Activated naive CD8-positive, alpha-beta T cell treated with anti-CD3 and anti-CD28 coated beads, Interleukin-2, amount 10 ng/mL, durations not matched to agents 7 days and 5 days (primary cell): ENCODE results near the gene GFER. TPM values are rescaled to one million over a fixed set of nuclear protein-coding genes. Genes with fewer than 3 reads are reported as not detected.
"Not testable (repeated sequence)": the region's sequence is repeated elsewhere in the genome, so short reads cannot be mapped to it uniquely, and the experiment has no call there.

ENCODE experiments used
- ATAC-seq: fragments of 150-1000 bp; cut with Tn5 transposase; one replicate; pipeline ENCODE4 v1.10.0; 2021; ENCODE audit warnings: low read depth, moderate library complexity
- POLR2A ChIA-PET: fragments of 350-600 bp; sonication (Branson Sonifier 250); formaldehyde crosslinking; loops from one replicate; lab custom pipeline; 2021; ENCODE audit warnings: antibody characterized with exemption; lab: Charles Lee
- DNase-seq: peaks from one replicate; pipeline ENCODE4 v3.0.0; 2021
- H3K27ac Mint-ChIP-seq: one replicate; pipeline ENCODE4 v1.8.0; 2022; ENCODE audit warnings: mild to moderate bottlenecking, mixed read lengths
- H3K27me3 Mint-ChIP-seq: one replicate; pipeline ENCODE4 v1.8.0; 2022; ENCODE audit warnings: mild to moderate bottlenecking, moderate library complexity, mixed read lengths
- H3K36me3 Mint-ChIP-seq: one replicate; pipeline ENCODE4 v1.8.0; 2021; ENCODE audit warnings: mild to moderate bottlenecking, mixed read lengths
- H3K4me1 Mint-ChIP-seq: one replicate; pipeline ENCODE4 v1.8.0; 2021; ENCODE audit warnings: mixed read lengths
- H3K4me3 Mint-ChIP-seq: one replicate; pipeline ENCODE4 v1.8.0; 2022; ENCODE audit warnings: mild to moderate bottlenecking, moderate library complexity, mixed read lengths
- H3K9me3 Mint-ChIP-seq: one replicate; pipeline ENCODE4 v1.8.0; 2021; ENCODE audit warnings: mixed read lengths
- total RNA-seq, 2 experiments: library from RNA; stranded (reverse); gene quantifications; one replicate each; pipeline ENCODE4 v1.2.3, GENCODE V29; 2021

The GFER gene
- total RNA-seq, 2 experiments from 2014 or later = 28.8 to 31.9 TPM

- ATAC-seq (no peak), DNase-seq (no peak)
- Mint-ChIP-seq H3K4me3 (no peak overlapping the region), H3K9me3 (no peaks in the 10 kb centered on the region), H3K27me3 (no peaks in the 10 kb centered on the region), H3K4me1 (peaks cover 10% of the 10 kb centered on the region), H3K27ac (no peak overlapping the region), H3K36me3 (no peaks in the 10 kb centered on the region)
- POLR2A ChIA-PET = interaction anchor here (1.8 kb wide), 1 partner anchor 19 kb away, joined by 10 read pairs; the partner anchor contains the start of gene RPS2
Measured at GRCh38 chr16:1945559-1946391, 38.2 kb upstream of the GFER start.

GRCh38 chr16:1946495-1947368 lies 37.3 kb upstream of the GFER start:
- DNase-seq (no peak), ATAC-seq (no peak)
- POLR2A ChIA-PET = interaction anchor here (1.8 kb wide), 1 partner anchor 18 kb away, joined by 10 read pairs; the partner anchor contains the start of gene RPS2
- H3K9me3 Mint-ChIP-seq = no peaks in the 10 kb centered on the region
- H3K27ac Mint-ChIP-seq = no peak overlapping the region
- no peaks in the 10 kb centered on the region for H3K27me3 Mint-ChIP-seq
- peaks cover 10% of the 10 kb centered on the region for H3K4me1 Mint-ChIP-seq
- no peaks in the 10 kb centered on the region for H3K36me3 Mint-ChIP-seq
- no peak overlapping the region for H3K4me3 Mint-ChIP-seq

- no peak for DNase-seq
- H3K4me3 Mint-ChIP-seq = no peak overlapping the region
- no peak overlapping the region for H3K27ac Mint-ChIP-seq
- no peaks in the 10 kb centered on the region for H3K36me3 Mint-ChIP-seq
- H3K4me1 Mint-ChIP-seq = peaks cover 7% of the 10 kb centered on the region
- POLR2A ChIA-PET = no interaction called here
- no peak for ATAC-seq
- no peaks in the 10 kb centered on the region for H3K9me3 Mint-ChIP-seq
- H3K27me3 Mint-ChIP-seq = no peaks in the 10 kb centered on the region
Measured at GRCh38 chr16:1947369-1947670, 36.7 kb upstream of the GFER start.

DNA sequence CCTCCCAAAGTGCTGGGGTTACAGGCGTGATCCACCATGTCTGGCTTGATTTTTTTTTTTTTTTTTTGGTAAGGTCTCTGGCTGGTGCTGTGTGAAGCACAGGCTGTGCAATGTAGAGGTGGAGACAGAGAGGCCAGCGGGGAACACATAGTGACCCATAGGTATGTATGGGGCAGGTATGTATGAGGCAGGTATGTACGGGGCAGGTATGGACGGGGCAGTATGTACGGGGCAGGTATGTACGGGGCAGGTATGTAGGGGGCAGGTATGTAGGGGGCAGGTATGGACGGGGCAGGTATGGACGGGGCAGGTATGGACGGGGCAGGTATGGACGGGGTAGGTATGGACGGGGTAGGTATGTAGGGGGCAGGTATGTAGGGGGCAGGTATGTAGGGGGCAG lies 34.5 kb upstream of the GFER start:
- POLR2A ChIA-PET = interaction anchor here (3.7 kb wide), 1 partner anchor 16 kb away, joined by 16 read pairs; the partner anchor contains the start of gene RPS2
- no peaks in the 10 kb centered on the region for H3K4me1 Mint-ChIP-seq
- no peak overlapping the region for H3K4me3 Mint-ChIP-seq
- H3K9me3 Mint-ChIP-seq = no peaks in the 10 kb centered on the region
- DNase-seq (no peak), ATAC-seq (no peak)
- no peak overlapping the region for H3K27ac Mint-ChIP-seq
- peaks cover 2% of the 10 kb centered on the region for H3K27me3 Mint-ChIP-seq
- no peaks in the 10 kb centered on the region for H3K36me3 Mint-ChIP-seq

DNA sequence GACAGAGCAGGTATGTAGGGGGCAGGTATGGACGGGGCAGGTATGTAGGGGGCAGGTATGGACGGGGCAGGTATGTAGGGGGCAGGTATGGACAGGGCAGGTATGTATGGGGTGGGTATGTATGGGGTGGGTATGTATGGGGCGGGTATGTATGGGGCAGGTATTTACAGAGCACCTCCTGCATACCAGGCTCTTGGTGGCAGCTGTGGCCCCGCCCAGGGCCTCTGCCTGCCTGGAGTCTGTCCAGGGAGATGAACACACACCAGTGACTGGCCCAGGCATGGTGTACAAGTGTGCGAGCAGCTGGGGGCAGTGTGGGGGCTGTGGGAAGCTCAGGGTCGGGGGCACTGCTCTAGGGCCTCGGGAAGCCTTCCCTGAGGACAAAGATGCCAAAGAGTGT lies 33.9 kb upstream of the GFER start:
- POLR2A ChIA-PET = interaction anchor here (0.7 to 3.7 kb wide), 2 partner anchors 15 to 21 kb away, joined by 3 to 16 read pairs; partner anchors contain the start of gene RPS2
- Mint-ChIP-seq H3K27me3 (peaks cover 2% of the 10 kb centered on the region), H3K9me3 (no peaks in the 10 kb centered on the region), H3K4me3 (no peak overlapping the region), H3K27ac (no peak overlapping the region), H3K36me3 (no peaks in the 10 kb centered on the region), H3K4me1 (no peaks in the 10 kb centered on the region)
- DNase-seq (no peak), ATAC-seq (no peak)

DNA sequence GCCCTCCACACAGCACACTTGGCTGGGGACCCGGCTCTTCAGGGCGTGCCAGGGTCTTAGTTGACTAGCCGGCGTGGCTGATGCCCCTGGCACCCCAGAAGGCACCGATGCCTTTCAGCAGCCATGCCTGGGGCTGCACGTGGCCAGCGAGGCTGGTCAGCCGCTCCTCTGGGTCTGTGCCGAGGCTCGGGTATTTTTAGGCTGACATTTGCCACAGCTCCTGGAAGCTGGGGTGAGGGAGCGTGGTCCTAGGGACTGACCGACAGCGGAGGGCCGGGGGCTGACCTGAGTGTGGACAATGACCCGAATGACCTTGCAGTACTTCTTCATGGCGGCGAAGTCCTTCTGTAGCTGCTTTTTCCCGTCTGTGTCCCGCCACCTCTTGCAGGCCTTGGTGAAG lies 33.4 kb upstream of the GFER start:
- no peak for ATAC-seq
- Mint-ChIP-seq H3K4me1 (no peaks in the 10 kb centered on the region), H3K9me3 (no peaks in the 10 kb centered on the region)

DNA sequence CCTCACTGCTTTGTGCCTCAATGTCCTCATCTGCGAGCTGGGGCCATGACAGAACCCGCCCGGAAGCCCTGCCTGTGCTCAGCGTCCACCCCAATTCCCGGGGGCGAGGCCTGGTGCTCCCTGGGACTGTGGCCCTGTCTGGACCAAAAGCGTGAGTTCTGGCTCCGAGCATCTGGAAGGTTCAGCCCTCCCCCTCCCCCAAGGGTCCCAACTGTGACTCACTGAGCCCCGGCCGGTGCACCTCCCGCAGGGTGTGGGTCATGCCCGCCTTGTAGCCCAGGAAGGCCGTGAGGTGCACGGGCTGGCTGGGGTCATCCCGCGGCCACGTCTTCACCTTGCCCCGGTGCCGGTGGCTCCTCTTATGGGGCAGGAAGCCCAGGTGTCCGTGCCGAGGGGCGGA lies 30.3 kb upstream of the GFER start:
- Mint-ChIP-seq H3K27ac (no peak overlapping the region), H3K4me1 (no peaks in the 10 kb centered on the region), H3K4me3 (no peak overlapping the region), H3K27me3 (peaks cover 2% of the 10 kb centered on the region), H3K36me3 (no peaks in the 10 kb centered on the region), H3K9me3 (no peaks in the 10 kb centered on the region)
- ATAC-seq = no peak
- no peak for DNase-seq
- POLR2A ChIA-PET = interaction anchor here (0.7 to 1.9 kb wide), 2 partner anchors 11 to 18 kb away, joined by 3 to 6 read pairs; partner anchors contain the start of genes RPS2 and TBL3

More for the DNA sequence above, 33.4 kb upstream of the GFER start:
- DNase-seq = no peak
- no peaks in the 10 kb centered on the region for H3K36me3 Mint-ChIP-seq
- POLR2A ChIA-PET = interaction anchor here (0.7 to 3.7 kb wide), 2 partner anchors 14 to 21 kb away, joined by 3 to 16 read pairs; partner anchors contain the start of gene RPS2
- no peak overlapping the region for H3K27ac Mint-ChIP-seq
- no peak overlapping the region for H3K4me3 Mint-ChIP-seq
- peaks cover 2% of the 10 kb centered on the region for H3K27me3 Mint-ChIP-seq

GRCh38 chr16:1957434-1958142 lies 26.4 kb upstream of the GFER start:
- H3K27ac Mint-ChIP-seq, ATAC-seq, H3K4me3 Mint-ChIP-seq, H3K36me3 Mint-ChIP-seq, DNase-seq, H3K27me3 Mint-ChIP-seq, H3K9me3 Mint-ChIP-seq: not testable (repeated sequence)
- POLR2A ChIA-PET = interaction anchor here (0.6 to 4.0 kb wide), 2 partner anchors 13 to 359 kb away, joined by 5 to 37 read pairs; partner anchors contain the start of gene TBL3
- H3K4me1 Mint-ChIP-seq = peaks cover 26% of the 10 kb centered on the region

DNA sequence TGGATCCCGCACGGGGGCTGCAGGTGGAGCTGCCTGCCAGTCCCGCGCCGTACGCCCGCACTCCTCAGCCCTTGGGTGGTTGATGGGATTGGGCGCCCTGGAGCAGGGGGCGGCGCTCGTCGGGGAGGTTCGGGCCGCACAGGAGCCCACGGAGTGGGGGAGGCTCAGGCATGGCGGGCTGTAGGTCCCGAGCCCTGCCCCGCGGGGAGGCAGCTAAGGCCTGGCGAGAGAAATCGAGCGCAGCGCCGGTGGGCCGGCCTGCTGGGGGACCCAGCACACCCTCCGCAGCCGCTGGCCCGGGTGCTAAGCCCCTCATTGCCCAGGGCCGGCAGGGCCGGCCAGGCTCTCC lies 25.9 kb upstream of the GFER start:
- not testable (repeated sequence) for H3K27me3 Mint-ChIP-seq, H3K4me3 Mint-ChIP-seq, H3K9me3 Mint-ChIP-seq, ATAC-seq, H3K27ac Mint-ChIP-seq, DNase-seq
- POLR2A ChIA-PET = interaction anchor here (0.6 to 4.0 kb wide), 2 partner anchors 12 to 358 kb away, joined by 5 to 37 read pairs; partner anchors contain the start of gene TBL3
- Mint-ChIP-seq H3K4me1 (peaks cover 30% of the 10 kb centered on the region), H3K36me3 (peaks cover 12% of the 10 kb centered on the region)

GRCh38 chr16:1958715-1959268 lies 25.2 kb upstream of the GFER start:
- DNase-seq (no peak), ATAC-seq (peak; percentile 5)
- Mint-ChIP-seq H3K9me3 (no peaks in the 10 kb centered on the region), H3K27ac (peak overlapping the region; percentile 96), H3K4me1 (peaks cover 36% of the 10 kb centered on the region), H3K27me3 (no peaks in the 10 kb centered on the region), H3K4me3 (peak overlapping the region; percentile 97), H3K36me3 (peaks cover 17% of the 10 kb centered on the region)
- POLR2A ChIA-PET = interaction anchor here (4.0 kb wide), 1 partner anchor 12 kb away, joined by 37 read pairs; the partner anchor contains the start of gene TBL3

- no peaks in the 10 kb centered on the region for H3K27me3 Mint-ChIP-seq
- H3K36me3 Mint-ChIP-seq = peaks cover 22% of the 10 kb centered on the region
- peaks cover 39% of the 10 kb centered on the region for H3K4me1 Mint-ChIP-seq
- POLR2A ChIA-PET = interaction anchor here (0.7 to 4.0 kb wide), 3 partner anchors 11 to 180 kb away, joined by 3 to 37 read pairs (median 9); partner anchors contain the start of genes MSRB1 and TBL3
- ATAC-seq = peak; percentile 84
- DNase-seq = peak; percentile 96
- peak within 1 kb of the TSS; percentile 97 for H3K4me3 Mint-ChIP-seq
- peak within 1 kb of the TSS; percentile 96 for H3K27ac Mint-ChIP-seq
- no peaks in the 10 kb centered on the region for H3K9me3 Mint-ChIP-seq
Measured at GRCh38 chr16:1959269-1960039, 24.5 kb upstream of the GFER start, which contains the start of gene NDUFB10. Gene NDUFB10 (plus strand): TSS chr16:1959538. CDS start chr16:1959625, 87 bp downstream.
